Neural progenitor cell (in vitro differentiated cells): ENCODE data around the gene AGPAT1.

ENCODE experiments used
- CTCF ChIP-seq: fragments of 200-600 bp; sonication (generic); IDR thresholded peaks from 2 replicates; pipeline ENCODE4 v1.5.1; 2017; ENCODE audit warnings: antibody characterized with exemption, mild to moderate bottlenecking
- EZH2 ChIP-seq: fragments of 200-600 bp; sonication (generic); IDR thresholded peaks from 2 replicates; pipeline ENCODE4 v1.6.1; 2017; ENCODE audit warnings: antibody characterized with exemption, mild to moderate bottlenecking, moderate library complexity

- TF ChIP-seq CTCF (no peak), EZH2 (no peak)
Measured at GRCh38 chr6:32175711-32176475, at the start of gene AGPAT1.
